ENCODE measurements around the gene SPARCL1.

DNA sequence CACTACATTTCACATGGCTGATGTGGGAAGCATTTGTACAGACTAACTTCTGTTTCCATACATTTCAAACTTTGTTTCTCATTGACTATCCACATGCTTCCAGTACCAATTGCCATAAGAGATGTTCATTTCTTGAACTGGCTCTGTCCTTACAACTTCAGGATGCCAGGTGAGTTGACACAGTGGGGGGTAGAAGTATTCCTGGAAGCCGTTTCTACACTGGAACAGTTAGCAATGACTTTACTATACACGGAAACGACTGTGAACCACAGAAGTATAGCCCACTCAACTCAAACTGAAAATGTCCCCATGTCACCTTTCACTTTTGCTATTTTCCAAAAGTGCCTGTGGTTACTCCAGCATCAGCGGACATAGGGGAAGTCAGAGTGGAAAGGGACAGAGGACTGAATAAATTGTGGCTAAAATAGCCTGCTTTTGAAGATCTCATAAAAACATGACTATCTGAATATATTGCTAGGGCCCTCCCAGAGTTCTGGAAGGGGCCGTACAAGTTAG, 41.2 kb upstream of the SPARCL1 start:
- TF ChIP-seq, protein P1, sequence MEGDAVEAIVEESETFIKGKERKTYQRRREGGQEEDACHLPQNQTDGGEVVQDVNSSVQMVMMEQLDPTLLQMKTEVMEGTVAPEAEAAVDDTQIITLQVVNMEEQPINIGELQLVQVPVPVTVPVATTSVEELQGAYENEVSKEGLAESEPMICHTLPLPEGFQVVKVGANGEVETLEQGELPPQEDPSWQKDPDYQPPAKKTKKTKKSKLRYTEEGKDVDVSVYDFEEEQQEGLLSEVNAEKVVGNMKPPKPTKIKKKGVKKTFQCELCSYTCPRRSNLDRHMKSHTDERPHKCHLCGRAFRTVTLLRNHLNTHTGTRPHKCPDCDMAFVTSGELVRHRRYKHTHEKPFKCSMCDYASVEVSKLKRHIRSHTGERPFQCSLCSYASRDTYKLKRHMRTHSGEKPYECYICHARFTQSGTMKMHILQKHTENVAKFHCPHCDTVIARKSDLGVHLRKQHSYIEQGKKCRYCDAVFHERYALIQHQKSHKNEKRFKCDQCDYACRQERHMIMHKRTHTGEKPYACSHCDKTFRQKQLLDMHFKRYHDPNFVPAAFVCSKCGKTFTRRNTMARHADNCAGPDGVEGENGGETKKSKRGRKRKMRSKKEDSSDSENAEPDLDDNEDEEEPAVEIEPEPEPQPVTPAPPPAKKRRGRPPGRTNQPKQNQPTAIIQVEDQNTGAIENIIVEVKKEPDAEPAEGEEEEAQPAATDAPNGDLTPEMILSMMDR (conservative IDR thresholded peaks at IDR 0.05; ENCODE audit: low read length), result no peak
- TF ChIP-seq EZH2phosphoT487 (IDR thresholded peaks at IDR 0.05; ENCODE audit: borderline replicate concordance, low read depth, low read length), result no peak

Data from OCI-LY7 (cell line).